Endothelial cell (in vitro differentiated cells): ENCODE results near the gene NEURL1. TPM values are rescaled to one million over a fixed set of nuclear protein-coding genes. Genes with fewer than 3 reads are reported as not detected.
"Not testable (repeated sequence)": the region's sequence is repeated elsewhere in the genome, so short reads cannot be mapped to it uniquely, and the experiment has no call there.

Experiments used
- DNase-seq: peaks from one replicate; pipeline ENCODE4 v3.0.0; 2021; ENCODE audit warnings: low spot score
- H3K27ac Mint-ChIP-seq: one replicate; pipeline ENCODE4 v1.8.0; 2021; ENCODE audit warnings: mixed read lengths, inconsistent platforms; ENCODE audit not compliant: unreplicated experiment
- H3K27me3 Mint-ChIP-seq: one replicate; pipeline ENCODE4 v1.8.0; 2021; ENCODE audit warnings: mild to moderate bottlenecking, moderate library complexity, mixed read lengths, inconsistent platforms; ENCODE audit not compliant: unreplicated experiment
- H3K36me3 Mint-ChIP-seq: one replicate; pipeline ENCODE4 v1.8.0; 2021; ENCODE audit warnings: mild to moderate bottlenecking, low read depth, mixed read lengths, inconsistent platforms; ENCODE audit not compliant: unreplicated experiment
- H3K4me1 Mint-ChIP-seq: one replicate; pipeline ENCODE4 v1.8.0; 2021; ENCODE audit warnings: mild to moderate bottlenecking, mixed read lengths, inconsistent platforms; ENCODE audit not compliant: unreplicated experiment
- H3K4me3 Mint-ChIP-seq: one replicate; pipeline ENCODE4 v1.8.0; 2021; ENCODE audit warnings: mild to moderate bottlenecking, mixed read lengths, inconsistent platforms; ENCODE audit not compliant: unreplicated experiment
- H3K9me3 Mint-ChIP-seq: one replicate; pipeline ENCODE4 v1.8.0; 2021; ENCODE audit warnings: mixed read lengths, inconsistent platforms; ENCODE audit not compliant: unreplicated experiment
- total RNA-seq: library from RNA; stranded (reverse); fragmentation: NEBNext Ultra II Directional; extraction: Animal tissue kit (Norgen Biotek cat#: 25700); gene quantifications from one replicate; pipeline ENCODE4 v1.2.1, GENCODE V29; 2021; ENCODE audit not compliant: unreplicated experiment
- TF ChIP-seq, protein P1 (sequence below): fragments of 200-600 bp; sonication (generic); IDR thresholded peaks from one replicate; pipeline ENCODE4 v1.5.0; 2021; ENCODE audit warnings: antibody characterized with exemption; ENCODE audit not compliant: unreplicated experiment

Gene NEURL1
- total RNA-seq, 1 donor from 2014 or later: 0.69 TPM

DNA sequence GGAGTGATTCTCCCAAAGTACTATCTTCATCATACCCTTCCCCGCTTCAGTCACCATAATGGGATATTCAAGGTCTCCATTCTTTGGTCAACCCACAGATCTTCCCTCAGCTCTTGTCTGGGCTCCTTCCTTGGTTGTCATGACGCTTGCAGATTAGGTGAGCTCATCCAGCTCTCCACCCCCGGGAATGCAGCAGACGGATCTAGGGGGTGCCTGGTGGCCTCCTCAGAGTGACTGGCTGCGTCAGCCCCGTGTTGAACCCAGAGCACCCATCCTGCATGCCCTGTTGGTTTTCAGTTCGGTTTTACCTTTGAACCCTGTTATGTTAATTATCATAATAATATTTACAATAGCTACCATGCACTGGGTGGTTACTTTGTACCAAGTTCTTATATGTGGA is 6.4 kb downstream of the NEURL1 start:
- Mint-ChIP-seq H3K27me3 (peaks cover 8% of the 10 kb centered on the region), H3K27ac (no peak overlapping the region)

DNA sequence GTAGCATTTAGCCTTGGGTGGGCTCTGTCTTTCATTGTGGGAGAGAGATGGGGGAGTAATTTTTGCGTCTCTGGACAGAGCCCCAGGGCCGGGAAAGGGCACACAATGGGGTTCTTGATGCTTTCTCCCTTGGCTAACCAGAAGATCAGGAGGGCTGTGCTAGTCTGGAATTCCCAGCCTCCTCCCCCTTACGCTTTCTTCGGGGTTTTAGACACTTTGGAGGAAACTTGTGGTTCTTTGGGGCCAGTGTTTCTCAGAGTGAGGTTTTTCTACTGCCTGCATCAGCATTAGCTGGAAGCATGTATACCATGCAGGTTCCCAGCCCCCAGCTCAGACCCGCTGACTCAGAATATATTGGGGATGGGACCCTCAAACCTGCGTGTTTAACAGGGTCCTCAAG is 7.0 kb downstream of the NEURL1 start:
- TF ChIP-seq, protein P1, sequence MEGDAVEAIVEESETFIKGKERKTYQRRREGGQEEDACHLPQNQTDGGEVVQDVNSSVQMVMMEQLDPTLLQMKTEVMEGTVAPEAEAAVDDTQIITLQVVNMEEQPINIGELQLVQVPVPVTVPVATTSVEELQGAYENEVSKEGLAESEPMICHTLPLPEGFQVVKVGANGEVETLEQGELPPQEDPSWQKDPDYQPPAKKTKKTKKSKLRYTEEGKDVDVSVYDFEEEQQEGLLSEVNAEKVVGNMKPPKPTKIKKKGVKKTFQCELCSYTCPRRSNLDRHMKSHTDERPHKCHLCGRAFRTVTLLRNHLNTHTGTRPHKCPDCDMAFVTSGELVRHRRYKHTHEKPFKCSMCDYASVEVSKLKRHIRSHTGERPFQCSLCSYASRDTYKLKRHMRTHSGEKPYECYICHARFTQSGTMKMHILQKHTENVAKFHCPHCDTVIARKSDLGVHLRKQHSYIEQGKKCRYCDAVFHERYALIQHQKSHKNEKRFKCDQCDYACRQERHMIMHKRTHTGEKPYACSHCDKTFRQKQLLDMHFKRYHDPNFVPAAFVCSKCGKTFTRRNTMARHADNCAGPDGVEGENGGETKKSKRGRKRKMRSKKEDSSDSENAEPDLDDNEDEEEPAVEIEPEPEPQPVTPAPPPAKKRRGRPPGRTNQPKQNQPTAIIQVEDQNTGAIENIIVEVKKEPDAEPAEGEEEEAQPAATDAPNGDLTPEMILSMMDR: no peak
- Mint-ChIP-seq H3K9me3 (no peaks in the 10 kb centered on the region), H3K36me3 (no peaks in the 10 kb centered on the region), H3K27ac (no peak overlapping the region), H3K4me3 (no peak overlapping the region), H3K27me3 (peaks cover 8% of the 10 kb centered on the region), H3K4me1 (peaks cover 3% of the 10 kb centered on the region)
- no peak for DNase-seq

More for the DNA sequence above, 6.4 kb downstream of the NEURL1 start:
- Mint-ChIP-seq H3K4me1 (peaks cover 3% of the 10 kb centered on the region), H3K4me3 (no peak overlapping the region), H3K36me3 (no peaks in the 10 kb centered on the region), H3K9me3 (no peaks in the 10 kb centered on the region)
- DNase-seq: no peak
- TF ChIP-seq, protein P1: no peak

DNA sequence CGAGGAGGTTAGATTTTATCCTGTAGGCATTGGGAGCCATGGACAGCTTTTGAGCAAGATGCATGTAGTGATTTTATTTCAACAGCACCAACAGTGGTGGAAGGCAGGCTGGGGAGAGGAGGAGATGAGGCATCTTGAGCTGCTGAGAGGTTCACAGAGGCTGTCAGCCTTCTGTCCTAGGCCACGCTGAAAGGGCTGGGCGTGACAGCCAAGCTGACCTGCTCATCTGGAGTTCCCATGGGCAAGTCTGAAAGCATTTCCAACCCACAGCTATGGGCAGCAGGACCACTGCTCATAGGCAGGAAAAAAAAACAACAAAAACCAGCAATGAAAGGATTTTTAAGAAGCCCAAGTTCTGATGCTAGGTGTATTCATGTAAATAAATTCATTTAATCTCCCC is 7.7 kb downstream of the NEURL1 start:
- Mint-ChIP-seq H3K4me3 (no peak overlapping the region), H3K27ac (no peak overlapping the region), H3K36me3 (no peaks in the 10 kb centered on the region), H3K9me3 (no peaks in the 10 kb centered on the region), H3K27me3 (peaks cover 8% of the 10 kb centered on the region), H3K4me1 (peaks cover 3% of the 10 kb centered on the region)
- DNase-seq: no peak
- TF ChIP-seq, protein P1: no peak

DNA sequence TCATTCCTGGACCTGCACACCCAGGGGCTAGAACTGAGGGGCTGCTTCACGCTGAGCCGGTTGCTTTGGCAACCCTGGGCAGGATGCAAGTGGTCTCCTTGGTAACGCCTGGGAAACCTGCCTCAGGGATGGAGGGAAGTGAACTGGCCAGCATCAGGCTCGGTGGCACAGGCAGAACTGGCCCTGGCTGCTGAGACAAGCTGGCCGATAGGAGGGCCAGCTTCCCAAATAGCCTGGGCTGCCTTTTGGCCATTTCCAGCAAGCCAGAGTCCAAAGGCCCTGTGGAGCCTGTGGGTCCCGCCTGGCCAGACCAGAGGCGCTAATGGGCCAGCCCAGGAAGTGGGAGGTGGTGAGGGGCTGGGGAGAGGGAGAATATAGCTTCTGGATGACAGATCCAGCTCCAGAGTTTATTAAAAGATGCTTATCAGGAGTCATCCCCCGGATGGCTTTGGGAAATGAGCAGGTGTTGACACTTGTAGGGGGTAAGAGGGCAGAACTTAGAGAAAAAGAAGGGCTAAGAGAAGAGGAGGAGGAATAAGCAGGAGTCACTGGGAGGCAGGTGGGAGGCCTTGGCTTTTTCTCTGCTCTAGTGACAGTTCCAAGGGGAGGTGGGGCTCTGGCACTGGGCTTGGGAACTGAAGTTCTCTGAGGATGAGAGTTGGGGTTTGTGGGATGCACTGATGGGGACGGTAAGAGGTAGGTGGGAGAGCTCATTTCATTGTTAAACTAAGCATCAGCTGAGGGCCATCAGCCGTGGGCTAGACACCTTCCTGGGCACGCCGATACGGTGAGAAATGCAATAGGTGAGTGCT is 9.6 kb downstream of the NEURL1 start:
- no peak for DNase-seq
- Mint-ChIP-seq H3K9me3 (no peaks in the 10 kb centered on the region), H3K4me1 (peaks cover 3% of the 10 kb centered on the region)

DNA sequence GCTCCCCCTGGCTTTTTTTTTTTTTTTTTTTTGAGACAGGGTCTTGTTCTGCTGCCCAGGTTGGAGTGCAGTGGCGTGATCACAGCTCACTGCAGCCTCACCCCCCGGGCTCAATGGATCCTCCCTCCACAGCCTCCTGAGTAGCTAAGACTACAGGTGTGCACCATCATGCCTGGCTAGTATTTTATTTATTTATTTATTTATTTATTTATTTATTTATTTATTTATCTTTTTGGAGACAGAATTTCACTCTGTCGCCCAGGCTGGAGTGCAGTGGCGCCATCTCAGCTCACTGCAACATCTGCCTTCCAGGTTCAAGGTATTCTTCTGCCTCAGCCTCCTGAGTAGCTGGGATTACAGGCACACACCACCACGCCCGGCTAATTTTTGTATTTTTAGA is 10.3 kb downstream of the NEURL1 start:
- H3K9me3 Mint-ChIP-seq: not testable (repeated sequence)

More for the DNA sequence above, 9.6 kb downstream of the NEURL1 start:
- Mint-ChIP-seq H3K27ac (peak overlapping the region; percentile 53), H3K27me3 (peaks cover 8% of the 10 kb centered on the region), H3K36me3 (no peaks in the 10 kb centered on the region), H3K4me3 (no peak overlapping the region)
- TF ChIP-seq, protein P1: no peak

More for the DNA sequence above, 10.3 kb downstream of the NEURL1 start:
- not testable (repeated sequence) for H3K27ac Mint-ChIP-seq, H3K4me1 Mint-ChIP-seq, DNase-seq, H3K36me3 Mint-ChIP-seq, H3K4me3 Mint-ChIP-seq, H3K27me3 Mint-ChIP-seq
